HG03460 (cell line): ENCODE results near the gene OR2T5.
"Not testable (repeated sequence)": the region's sequence is repeated elsewhere in the genome, so short reads cannot be mapped to it uniquely, and the experiment has no call there.

Experiments used
- ATAC-seq: cut with Tn5 transposase; IDR thresholded peaks from one replicate; pipeline ENCODE4 v1.9.1; 2021; ENCODE audit not compliant: unreplicated experiment

OR2T5 gene

DNA sequence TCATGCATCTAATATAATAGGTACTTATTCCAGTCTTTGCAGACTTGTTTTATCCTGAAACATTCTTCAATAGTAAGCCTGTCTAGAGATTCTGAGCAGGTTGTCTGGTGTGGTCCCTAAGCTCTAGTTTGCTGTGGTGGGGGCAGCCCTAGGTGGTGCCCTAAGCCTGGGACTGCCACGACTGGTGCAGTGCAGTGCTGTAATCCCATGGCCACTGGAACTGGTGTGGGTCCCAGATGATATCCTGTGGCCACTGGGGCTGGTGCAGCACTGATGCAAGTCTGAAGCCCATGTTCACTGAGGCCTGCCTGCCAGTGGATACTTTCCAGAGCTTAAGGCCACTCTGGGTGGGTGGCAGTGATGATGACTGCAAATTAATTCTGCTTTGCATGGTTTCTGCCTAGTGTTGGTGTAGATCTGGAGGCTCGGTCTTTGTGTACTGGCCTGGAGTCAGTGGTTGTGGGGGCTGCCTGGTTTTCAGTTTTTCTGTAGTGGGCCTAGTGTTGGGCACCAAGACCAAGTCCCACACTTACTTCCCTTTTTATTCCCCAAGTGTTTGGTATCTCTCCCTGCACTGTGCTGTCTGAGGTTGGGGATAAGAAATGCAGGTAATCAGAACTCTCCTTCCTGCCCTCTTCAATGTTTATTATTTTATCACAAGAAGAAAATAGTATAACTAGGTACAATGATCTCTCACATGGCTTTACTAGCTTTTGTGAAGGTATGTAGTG lies 12.1 kb downstream of the OR2T5 start:
- ATAC-seq: not testable (repeated sequence)

DNA sequence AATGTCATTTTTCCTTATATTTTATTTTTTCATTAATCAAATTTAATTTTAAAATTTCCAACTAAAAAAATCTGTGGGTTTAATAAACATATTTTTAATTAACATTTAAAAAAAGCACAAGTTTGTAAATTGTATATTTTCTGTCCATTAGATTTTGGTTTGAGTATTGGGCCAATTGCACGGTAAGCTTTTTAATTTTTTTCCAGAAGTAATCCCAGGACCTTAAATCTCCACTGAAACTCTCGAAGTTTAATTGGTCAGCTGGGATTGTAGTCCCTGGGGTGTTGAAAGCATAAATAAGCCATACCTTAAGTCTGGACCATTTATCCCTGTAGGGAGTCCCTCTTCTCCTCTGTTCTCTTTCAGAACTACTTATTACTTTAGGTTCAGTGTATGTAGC lies 19.4 kb downstream of the OR2T5 start, which contains the start of gene OR2G6:
Gene OR2G6, plus strand, starts transcription at position 301 of the 400 bp plus-strand sequence. CDS start 13,574 bp downstream, outside the sequence.
- ATAC-seq: not testable (repeated sequence)

DNA sequence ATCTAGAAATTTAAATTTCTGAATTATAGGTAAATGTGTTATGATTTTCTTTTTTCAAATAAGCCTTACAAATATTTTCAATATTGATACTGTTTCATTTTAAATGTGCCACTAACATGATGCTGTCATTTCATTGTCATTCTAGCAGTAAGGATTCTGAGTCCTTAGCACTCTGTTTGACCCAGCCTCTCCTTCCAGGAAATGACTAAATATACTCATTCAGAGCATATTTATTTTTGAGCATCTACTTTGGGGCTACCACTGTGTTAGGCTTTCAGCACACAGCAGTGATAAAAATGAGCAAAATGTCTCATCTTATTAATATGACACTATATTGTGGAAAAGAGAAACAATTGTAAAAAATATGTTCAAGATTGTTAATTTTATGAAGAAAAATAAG lies 21.8 kb downstream of the OR2T5 start:
- ATAC-seq: not testable (repeated sequence)

DNA sequence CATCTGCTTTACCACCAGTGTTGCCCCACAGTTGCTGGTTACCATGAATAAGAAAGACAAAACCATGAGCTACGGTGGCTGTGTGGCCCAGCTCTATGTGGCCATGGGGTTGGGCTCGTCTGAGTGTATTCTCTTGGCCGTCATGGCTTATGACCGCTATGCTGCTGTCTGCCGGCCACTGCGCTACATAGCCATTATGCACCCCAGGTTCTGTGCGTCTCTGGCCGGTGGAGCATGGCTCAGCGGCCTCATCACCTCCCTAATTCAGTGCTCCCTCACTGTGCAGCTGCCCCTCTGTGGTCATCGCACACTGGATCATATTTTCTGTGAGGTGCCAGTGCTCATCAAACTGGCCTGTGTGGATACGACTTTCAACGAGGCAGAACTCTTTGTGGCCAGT lies 33.5 kb downstream of the OR2T5 start:
- ATAC-seq: no peak

DNA sequence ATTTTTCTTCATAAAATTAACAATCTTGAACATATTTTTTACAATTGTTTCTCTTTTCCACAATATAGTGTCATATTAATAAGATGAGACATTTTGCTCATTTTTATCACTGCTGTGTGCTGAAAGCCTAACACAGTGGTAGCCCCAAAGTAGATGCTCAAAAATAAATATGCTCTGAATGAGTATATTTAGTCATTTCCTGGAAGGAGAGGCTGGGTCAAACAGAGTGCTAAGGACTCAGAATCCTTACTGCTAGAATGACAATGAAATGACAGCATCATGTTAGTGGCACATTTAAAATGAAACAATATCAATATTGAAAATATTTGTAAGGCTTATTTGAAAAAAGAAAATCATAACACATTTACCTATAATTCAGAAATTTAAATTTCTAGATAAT lies 49.1 kb downstream of the OR2T5 start:
- ATAC-seq: not testable (repeated sequence)
